Forelimb muscle (tissue), 1 donor: Measurements from ENCODE around the gene RGL1. TPM values are rescaled to one million over a fixed set of nuclear protein-coding genes. Genes with fewer than 3 reads are reported as not detected.

Experiments used
- DNase-seq: peaks from one replicate; pipeline ENCODE4 v3.0.0-alpha.2; 2013; ENCODE audit warnings: low read depth
- polyA plus RNA-seq: library from polyadenylated mRNA; unstranded; fragments of 120-200 nt; gene quantifications from one replicate; pipeline ENCODE4 v1.2.1, GENCODE V29; 2013; ENCODE audit not compliant: insufficient read length

The RGL1 gene
- polyA plus RNA-seq, 1 donor: 19.4 TPM

DNA sequence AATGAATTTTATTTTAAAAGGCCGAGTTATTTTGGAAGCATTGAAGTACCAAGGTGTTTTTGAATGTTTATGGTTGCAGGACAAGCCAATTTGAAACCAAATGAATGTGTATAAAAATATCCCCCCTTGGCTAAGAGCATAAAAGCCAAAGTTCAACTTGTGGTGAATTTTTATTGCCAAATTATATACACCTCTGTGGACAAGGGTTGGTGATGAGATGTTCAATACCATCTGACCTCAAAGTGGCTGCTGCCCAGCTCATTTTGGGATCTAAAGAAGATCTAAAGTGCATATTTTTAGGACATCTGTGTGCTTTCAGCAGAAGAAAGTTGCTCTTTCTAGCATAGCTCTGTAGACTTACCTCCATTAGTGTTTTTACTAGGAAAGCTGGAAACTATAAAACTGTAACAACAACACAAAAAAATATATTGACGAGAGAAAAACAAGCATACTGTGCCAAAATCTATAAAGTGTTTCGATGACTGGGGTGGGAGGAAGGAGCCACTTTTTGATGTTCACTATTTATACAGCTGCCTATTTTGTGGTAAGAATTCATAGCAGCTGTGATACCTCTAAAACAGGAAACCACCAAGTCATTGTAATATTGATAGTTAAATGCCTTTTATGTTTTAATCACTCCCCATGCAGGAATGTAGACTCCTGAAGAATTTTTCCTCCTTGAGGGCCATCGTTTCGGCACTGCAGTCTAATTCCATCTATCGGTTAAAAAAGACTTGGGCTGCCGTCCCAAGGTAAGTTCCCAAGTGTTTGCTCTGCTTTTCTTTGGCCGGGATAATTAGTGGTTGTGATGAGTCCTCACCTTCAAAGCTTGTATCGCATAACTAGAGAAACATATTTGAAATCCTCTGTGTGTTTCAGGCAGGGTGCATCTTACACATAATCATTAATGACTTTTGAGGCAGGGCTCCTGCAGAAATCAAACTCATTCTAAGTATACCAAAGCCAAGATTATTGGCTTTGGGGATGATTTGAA is 83.2 kb downstream of the RGL1 start:
- no peak for DNase-seq

DNA sequence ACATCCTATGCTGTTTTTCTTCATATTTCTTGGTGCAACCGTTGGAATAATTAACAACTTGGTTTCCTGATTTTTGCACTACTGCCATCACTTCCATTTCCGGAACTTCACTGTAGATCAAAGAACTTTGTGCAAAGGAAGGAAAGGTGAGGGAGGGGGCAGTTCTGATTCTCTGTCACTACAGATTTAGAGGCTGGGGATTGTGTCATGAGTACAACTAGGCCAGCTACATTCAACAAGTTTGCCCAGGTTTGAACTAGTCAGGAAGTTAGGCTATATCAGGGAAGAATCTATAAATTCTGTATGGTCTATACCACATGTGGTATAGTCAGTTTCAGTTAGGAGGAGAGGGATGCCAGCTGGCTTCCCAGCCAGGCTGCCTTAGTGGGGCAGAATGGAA is 84.2 kb downstream of the RGL1 start:
- DNase-seq: no peak

DNA sequence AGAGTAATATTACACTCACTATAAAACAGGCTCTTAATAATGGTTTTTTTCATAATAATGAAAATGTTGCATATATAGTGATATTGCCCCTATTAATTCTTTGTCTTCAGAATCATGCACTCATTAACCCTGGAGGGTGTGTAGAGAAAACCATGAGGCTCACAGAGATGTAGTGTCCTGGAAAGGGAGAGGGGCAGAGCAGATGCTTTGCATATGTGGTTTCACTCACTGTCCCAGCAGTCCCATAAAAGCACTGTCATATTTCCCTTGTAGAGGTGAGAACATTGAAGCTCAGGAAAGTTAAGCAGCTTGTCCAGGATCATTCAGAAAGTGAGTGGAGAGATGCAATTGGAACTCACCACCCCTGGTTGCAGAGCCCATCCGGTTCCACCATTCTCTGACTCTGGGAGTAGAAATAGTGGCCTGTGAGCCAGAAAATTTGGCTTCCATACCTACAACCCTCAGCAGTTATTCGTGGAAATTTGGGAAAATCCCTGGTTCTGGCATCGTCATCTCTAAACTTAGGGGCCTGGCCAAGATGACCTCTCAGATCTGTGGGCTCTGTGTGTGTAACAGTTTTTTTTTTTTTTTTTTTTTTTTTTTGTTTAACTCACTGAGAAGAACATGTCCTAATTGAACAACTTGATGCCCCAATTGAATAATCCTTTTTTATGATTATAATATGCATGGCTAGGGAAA is 86.4 kb downstream of the RGL1 start:
- no peak for DNase-seq

DNA sequence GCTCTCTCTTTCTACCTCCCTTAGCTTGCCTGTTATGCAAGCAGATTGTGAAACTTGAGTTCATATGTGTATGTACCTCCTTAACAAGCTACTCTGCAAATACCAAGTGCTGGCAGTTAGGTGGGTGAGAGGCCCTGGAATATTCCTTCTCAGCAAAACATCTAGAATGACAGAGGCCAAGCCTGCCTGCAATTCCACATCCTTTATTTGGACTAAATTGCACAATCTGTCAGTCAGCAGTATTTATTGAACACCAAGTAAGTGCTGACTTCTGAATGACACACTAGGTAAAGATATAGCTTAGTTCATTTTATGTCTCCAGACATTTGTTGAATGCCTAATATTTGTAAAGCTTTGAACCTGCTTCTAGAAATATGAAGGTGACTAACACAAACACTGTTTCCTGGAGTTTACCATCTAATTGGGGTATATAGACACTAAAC is 87.5 kb downstream of the RGL1 start:
- DNase-seq: no peak

DNA sequence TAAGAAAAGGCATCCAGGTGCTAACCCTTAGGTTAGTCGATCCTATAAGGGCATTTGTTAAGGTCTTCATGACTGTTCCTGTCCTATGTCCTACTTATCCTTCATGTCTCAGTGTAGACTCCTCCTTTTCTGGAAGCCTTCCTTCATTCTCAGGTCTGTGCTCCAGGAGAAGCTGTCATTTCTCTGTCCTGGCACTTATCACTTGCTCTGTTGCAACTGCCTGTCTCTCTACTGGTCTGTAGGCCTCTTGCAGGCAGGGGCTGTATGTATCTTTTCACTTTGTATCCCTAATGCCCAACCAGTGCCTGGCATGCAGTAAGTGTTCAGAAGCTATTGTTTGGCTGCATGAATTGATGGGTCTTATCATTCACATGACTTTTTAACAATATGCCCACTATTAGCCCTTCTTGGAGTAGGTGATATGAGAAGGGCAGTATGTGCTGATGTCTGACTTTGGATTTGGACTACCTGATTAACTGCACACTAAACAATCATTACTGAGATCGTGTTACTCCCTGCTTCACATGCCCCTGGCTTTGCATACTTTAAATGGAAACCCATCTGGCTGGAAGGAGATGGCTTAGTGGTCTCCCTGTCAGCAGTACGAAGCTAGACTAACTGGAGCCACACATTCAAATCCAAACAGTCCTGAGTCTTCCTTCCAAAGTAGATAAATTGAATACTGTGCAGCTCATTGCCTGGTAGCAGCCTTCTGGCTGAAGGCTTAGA is 88.8 kb downstream of the RGL1 start:
- DNase-seq: no peak

DNA sequence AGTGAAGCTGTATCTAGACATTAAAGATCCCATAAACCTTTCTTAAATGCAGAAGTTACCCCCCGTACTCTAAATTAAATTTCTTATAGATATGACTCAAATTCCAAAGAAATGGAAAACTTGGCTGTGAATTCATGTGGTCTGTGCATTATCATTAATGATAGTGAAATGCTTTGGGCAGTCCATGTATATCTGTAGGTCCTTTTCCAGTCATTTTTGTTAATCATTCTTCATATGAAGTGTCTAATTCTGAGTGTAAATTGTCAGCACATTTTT is 89.3 kb downstream of the RGL1 start:
- no peak for DNase-seq

DNA sequence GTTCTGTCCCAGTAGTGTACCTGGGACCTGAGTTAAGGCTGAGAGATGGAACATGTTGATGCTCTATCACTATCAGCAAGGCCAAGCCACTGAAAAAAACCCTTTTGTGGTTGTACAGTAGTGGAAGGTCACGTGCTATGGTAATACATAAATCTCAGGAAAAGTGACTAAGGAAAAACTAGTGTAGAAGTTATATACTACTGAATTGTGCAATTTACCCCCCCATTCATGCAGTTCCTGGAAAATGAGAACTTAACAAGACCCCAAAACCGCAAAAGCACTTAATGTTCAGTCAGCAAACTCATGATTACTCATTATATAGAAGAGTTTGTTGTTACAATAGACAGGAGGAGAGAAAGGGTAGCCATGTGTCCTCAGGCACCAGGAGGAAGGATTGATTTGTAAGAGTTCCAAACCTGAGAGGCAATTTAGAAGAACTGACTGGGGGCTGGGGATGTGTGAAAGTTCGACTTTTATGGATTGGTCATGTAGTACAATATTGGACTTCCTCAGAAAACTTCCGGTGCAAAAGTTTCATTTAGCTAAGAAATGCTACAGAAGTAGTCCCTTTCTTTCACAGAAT is 91.6 kb downstream of the RGL1 start:
- DNase-seq: no peak

DNA sequence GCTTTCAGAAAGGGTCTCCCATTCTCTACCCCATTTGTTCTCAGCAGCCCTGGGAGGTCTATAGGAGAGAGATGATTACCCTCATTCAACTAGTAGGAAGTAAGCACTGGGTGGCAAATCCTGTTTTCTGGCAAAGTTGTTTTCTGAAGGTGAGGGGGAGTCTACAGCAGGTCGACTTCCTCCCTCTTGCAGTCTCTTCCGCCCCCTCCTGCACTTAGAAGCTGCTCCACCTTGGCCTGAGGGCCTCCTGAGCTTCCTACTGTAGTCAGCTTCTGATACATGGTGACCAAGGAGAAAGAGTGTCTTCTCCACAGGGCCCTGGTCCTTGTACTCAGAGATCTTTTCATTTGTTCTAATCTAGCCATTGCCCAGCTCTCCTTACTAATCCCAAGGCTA is 93.1 kb downstream of the RGL1 start:
- DNase-seq: no peak

DNA sequence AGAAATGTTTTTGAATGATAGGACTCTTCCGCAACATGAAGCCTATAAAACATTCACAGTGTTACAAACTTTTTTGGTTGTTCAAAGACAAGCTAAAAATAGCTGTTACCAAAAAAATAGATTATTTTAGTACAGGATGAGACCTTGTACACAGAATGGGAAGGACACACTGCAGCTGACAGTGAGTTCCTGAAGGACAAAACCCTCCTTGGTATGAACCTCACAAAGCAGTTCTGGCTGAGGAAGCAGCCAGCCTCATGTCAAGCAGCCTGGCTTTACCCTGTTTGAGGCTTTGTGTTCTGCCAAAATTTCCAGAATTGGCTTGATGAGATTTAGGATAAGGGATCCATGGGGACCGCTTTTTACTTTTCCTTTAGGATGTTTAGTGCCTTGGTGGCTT is 93.7 kb downstream of the RGL1 start:
- no peak for DNase-seq

DNA sequence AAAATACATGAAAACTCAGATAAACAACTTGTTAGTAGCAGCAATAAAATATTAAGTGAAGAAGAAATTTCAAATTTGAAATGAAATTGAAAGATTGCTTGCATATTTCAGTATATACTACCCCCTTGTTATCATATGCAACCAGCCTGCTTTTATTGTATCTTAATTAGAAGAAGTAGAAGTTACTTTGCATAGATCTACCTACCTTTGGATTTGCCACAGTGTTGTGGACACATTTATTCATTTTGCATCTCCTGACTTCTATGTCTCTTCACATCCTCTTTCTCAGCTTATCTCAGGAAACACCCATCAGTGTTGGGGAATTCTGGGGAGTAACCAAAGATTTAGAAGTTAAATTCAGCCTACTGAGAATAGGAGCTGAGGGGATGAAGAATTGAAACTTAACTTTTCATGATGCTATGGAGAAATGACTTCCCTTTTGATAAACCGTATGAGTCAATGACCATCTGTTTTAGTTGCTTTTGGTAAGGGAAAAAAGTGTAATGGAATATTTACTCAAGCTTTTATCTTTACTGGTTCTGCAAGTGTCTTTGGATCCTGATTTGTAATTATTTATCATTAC is 96.9 kb downstream of the RGL1 start:
- no peak for DNase-seq

DNA sequence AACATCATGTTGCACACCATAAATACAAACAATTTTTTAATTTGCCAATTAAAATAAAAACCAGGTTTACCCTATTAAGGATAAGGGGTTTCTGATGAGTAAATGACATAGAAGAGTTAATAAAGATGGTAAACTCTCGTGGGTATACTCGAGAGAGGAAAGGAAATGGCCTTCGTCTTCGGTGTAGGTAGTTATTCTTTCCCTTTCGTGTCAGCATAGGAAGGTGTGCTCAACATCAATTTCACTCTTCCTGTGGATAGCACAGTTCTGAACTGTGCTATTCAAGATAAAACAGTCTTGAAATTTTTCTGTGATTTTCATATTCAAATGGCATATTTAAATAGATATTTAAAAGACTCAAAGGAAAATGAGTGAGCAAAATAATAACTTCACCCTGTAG is 98.2 kb downstream of the RGL1 start:
- DNase-seq: no peak

DNA sequence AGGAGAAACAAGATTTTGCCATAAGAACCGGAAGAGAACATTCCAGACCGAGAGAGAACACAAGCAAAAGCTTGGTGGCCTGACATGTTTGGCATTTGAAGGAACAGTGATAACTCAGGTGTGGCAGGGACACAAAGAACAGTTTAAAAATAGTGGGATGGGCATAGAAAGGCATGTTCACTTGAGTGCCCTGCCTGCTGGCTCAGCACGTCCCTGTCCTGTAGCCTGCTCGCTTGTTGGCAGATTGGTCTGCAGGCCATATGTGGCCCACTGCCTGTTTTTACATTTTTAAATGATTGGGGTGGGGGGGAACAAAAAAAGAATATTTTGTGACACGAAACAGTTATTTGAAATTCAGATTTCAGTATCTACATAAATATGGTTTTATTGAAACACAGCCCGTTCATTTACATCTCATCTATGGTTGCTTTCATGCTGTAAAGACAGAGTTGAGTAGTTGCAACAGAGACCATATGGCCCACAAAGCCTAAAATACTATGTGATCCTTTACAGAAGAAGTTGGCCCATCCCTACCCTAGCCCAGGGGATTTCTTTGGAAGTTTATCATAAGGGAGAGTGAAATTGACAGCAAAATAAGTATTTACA is 100.7 kb downstream of the RGL1 start:
- no peak for DNase-seq

DNA sequence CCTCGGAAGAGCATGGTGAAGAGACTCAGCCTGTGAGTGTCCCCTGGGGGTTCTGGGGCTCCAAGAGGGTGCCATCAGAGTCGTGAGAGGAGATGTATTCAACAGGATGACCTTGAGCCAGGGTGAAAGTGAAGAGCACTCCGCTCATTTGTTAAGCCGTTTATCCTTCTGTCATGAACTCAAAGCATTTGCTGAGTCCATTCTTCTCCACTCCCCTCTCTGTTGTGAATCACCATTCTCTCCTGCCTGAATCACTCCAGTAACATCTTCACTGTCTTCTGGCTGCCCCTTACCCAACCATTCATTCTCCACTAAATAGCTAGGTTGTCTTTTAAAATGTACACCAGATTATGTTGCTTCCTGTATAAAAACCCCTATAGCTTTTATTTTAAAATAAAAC is 102.2 kb downstream of the RGL1 start:
- DNase-seq: no peak

DNA sequence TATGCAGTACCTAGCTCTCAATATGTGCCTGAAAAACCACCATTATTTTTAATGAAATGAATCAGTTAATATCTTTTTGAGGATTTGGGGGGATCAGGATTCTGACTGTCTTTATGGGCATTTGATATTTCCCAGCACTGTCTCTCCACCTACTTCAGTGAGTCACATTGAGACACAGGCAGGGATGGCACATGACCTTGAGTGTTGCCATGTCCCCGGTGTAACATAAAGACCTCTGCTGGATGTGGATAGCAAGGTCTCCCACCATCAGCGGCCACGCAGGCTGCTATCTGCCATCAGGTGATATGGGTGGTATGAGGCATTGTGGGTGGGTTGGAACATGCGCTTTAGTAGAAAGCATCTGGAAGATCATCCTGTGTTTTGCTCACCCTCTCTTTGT is 103.2 kb downstream of the RGL1 start:
- no peak for DNase-seq

DNA sequence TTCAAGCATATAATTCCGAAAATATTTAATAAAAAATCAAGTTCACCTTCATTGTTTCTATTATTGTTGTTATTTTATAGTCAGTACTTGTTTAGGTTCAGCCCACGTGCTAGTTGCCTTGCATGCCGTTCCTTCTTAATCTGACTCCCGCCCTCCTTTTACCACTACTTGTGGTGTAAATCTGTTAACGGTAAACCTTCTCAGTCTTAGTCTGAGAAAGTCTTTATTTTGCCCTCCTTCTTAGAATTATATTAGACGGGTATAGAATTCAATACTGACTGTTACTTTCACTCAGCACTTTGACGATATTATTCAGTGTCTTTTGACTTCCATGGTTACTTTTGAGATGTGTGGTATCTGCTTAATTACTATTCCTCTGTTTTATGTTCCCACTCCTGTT is 104.8 kb downstream of the RGL1 start:
- no peak for DNase-seq

DNA sequence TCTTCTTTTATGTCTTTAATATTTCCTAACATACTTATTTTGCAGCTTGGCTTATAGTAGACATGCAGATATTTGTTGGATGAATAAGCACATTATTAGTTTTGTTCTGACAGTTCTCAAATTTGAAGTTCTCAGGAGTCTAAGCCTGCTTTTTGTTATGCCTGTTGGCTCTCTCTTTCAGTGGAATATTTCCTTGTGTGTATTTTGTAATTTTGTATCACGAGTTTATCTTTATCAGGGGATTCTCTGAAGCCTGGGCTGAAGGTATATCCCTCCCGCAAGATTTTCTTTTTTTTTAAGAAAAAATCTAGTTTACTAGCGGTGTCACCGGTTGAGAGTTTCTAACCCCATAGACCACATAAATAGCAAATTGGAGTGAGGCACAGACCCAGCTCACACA is 105.9 kb downstream of the RGL1 start:
- no peak for DNase-seq

DNA sequence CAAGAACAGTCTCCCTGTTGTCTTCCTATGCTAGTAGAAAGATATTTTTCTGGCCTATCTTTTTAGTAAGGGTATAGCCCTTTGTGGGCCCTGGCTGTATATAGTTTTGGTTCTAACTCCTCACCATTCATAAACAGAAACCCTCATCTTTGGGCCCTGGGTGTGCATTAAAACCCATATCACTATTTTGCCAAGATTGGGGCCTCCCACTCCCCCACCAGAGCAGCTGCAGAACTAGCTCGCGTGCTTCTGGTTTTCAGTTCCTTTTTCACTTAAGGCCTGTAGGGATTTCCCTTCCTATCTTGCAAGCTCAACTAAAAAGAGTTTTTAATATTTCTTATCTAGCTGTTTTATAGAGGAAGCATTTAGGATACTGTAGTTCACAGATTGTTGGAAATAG is 106.4 kb downstream of the RGL1 start:
- DNase-seq: no peak

DNA sequence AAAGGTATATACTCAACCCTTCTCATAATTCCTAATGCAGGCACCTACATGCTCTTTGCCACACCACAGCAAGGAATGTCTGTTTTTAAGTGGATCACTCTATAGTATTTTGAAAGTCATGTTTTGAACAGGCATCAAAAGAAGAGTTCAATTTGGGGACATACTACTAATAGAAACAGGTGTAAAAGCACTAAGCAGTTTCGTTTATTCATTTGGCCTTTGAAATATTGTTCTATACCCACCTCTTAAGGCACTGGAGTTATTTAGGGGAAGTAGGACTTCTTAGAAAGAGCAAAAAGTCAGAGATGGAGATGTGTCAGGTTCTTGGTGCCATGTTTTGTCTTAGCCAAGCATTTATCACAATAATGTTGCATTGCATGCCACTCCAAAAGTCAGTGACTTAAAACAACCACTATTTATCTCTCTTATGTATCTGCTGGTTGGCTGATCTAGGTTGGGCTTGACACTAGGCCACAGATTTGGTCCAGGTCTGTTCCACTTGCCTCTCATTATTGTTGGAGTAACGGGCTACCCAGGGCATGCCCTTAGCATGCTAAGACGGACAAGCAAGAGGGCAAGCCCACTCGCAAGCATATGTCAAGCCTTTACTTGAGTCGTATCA is 107.5 kb downstream of the RGL1 start:
- no peak for DNase-seq

DNA sequence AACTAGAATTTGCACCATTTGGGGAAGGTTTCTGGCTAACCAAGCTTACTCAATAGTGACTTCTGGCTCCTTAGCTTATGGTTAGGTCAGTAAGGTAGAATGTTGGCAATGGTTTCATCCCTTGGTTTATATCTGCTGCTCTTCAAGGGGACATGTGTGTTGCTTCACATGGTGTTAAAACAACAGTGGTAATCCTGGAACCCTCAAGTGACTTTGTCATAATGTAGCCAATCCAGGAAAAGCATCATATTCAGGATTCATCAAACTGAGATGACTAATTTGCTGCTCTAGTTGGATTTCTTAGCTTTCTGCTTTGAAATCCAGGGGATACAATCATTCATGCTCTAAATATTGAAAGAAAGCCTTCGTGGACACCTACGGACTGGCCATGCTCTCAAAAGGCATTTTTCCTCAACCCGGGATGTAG is 108.7 kb downstream of the RGL1 start:
- DNase-seq: no peak

DNA sequence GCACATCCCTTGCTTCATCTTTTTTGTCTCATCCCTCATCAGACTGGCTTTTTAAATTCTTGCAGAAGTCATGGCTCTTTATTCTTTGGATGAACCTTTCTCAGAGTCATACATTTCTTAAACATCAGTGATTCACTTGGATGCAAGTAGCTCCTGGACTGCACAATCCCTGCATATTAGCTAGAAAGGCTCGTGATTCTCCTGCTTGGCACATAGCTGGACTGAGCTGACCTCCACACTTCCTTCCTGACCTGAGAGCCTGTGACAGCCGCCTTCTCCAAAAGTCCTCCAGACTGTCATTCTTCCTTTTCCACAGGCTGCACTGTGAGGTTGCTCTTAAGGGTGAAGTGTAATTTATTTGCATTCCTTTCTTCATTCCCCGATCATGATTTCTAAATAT is 109.4 kb downstream of the RGL1 start:
- no peak for DNase-seq

DNA sequence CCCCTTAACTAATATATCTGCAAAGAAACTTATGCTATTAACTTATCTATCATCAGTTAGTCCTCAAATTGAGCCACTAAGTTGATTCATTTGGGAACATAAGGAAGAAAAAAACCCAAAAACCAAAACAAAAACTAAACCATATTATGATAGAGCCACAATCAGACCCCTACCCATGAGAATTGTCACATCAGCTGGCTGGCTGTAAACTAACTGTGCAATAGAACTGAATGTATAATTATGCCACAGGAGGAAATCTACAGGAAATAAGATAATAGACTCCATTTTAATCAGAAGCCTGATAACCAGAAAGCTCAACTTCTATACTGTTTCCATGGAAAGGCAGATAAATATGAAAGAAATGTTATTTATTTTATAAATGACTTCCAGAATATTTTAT is 110.0 kb downstream of the RGL1 start:
- no peak for DNase-seq
